CD14-positive monocyte (primary cell): ENCODE data around the gene GAS7. TPM values are rescaled to one million over a fixed set of nuclear protein-coding genes. Genes with fewer than 3 reads are reported as not detected.

Source experiments
- DNase-seq, 3 donors: peaks; one replicate each; pipeline ENCODE4 v3.0.0-alpha.2; 2011 to 2022
- H2AFZ ChIP-seq: 2 replicates; pipeline ENCODE4 v1.6.0; 2012; ENCODE audit warnings: mild to moderate bottlenecking, low read depth, low read length, inconsistent platforms; ENCODE audit not compliant: insufficient read depth, poor library complexity, severe bottlenecking
- H3K27ac ChIP-seq, 2 donors: 1 replicate in 1 of 2; 2 replicates in 1 of 2; pipeline ENCODE4 v1.5.1; 2012 to 2013; ENCODE audit warnings: low read length in 2 of 2, control low read depth in 1 of 2, inconsistent platforms in 1 of 2, low read depth in 1 of 2, mild to moderate bottlenecking in 1 of 2
- H3K27me3 ChIP-seq, 2 donors: one replicate each; pipeline versions ENCODE4 v1.6.0 to v1.6.1; 2011 to 2013; ENCODE audit warnings: low read length in 2 of 2; ENCODE audit not compliant: control insufficient read depth in 2 of 2, insufficient read depth in 2 of 2
- H3K36me3 ChIP-seq, 2 donors: replicated peaks in 1 of 2; 1 replicate in 1 of 2; 2 replicates in 1 of 2; pipeline versions ENCODE4 v1.5.1 to v1.6.1; 2012 to 2013; ENCODE audit warnings: low read length in 2 of 2, control low read depth in 1 of 2, inconsistent platforms in 1 of 2, mild to moderate bottlenecking in 1 of 2; ENCODE audit not compliant: insufficient read depth in 2 of 2, control insufficient read depth in 1 of 2
- H3K4me1 ChIP-seq, 2 donors: 1 replicate in 1 of 2; 2 replicates in 1 of 2; pipeline versions ENCODE4 v1.5.1 to v1.6.1; 2012 to 2013; ENCODE audit warnings: low read length in 2 of 2, control low read depth in 1 of 2, inconsistent platforms in 1 of 2, mild to moderate bottlenecking in 1 of 2, moderate library complexity in 1 of 2; ENCODE audit not compliant: insufficient read depth in 2 of 2, control insufficient read depth in 1 of 2
- H3K4me2 ChIP-seq: replicated peaks from 2 replicates; pipeline ENCODE3; 2012; ENCODE audit warnings: low read length, moderate library complexity, mild to moderate bottlenecking; ENCODE audit not compliant: poor library complexity, severe bottlenecking; ENCODE audit errors: extremely low read depth
- H3K4me3 ChIP-seq, 3 experiments: fragments of 200-600 bp in 1 of 3; sonication (generic) in 1 of 3; replicated peaks in 1 of 3; 1 replicate in 2 of 3; 2 replicates in 1 of 3; pipeline ENCODE4 v1.5.1; 2011 to 2013; ENCODE audit warnings: low read length in 3 of 3, mild to moderate bottlenecking in 3 of 3, control low read depth in 2 of 3, low read depth in 2 of 3, inconsistent platforms in 1 of 3, moderate library complexity in 1 of 3
- H3K79me2 ChIP-seq: 2 replicates; pipeline ENCODE4 v1.6.0; 2012; ENCODE audit warnings: mild to moderate bottlenecking, control low read depth, inconsistent platforms, low read length, moderate library complexity; ENCODE audit not compliant: insufficient read depth
- H3K9ac ChIP-seq: 2 replicates; pipeline ENCODE4 v1.6.0; 2017; ENCODE audit warnings: low read length, mild to moderate bottlenecking; ENCODE audit not compliant: insufficient read depth, poor library complexity, severe bottlenecking
- H3K9me3 ChIP-seq, 2 donors: replicated peaks in 1 of 2; 1 replicate in 1 of 2; 2 replicates in 1 of 2; pipeline versions ENCODE4 v1.5.1 to v1.6.1; 2012 to 2013; ENCODE audit warnings: low read length in 2 of 2, control low read depth in 1 of 2; ENCODE audit not compliant: control insufficient read depth in 1 of 2, insufficient read depth in 1 of 2
- H4K20me1 ChIP-seq: 2 replicates; pipeline ENCODE4 v1.6.0; 2012; ENCODE audit warnings: mild to moderate bottlenecking, low read length, control low read depth, moderate library complexity; ENCODE audit not compliant: insufficient read depth
- H3K27ac Mint-ChIP-seq, 7 donors: one replicate each; pipeline ENCODE4 v1.8.0; 2020; ENCODE audit warnings: mild to moderate bottlenecking in 7 of 7, mixed read lengths in 7 of 7, moderate library complexity in 6 of 7, inconsistent platforms in 2 of 7
- H3K27me3 Mint-ChIP-seq, 3 donors: one replicate each; pipeline ENCODE4 v1.8.0; 2021 to 2022; ENCODE audit warnings: low read depth in 3 of 3, mild to moderate bottlenecking in 3 of 3, mixed read lengths in 3 of 3, moderate library complexity in 3 of 3, inconsistent platforms in 1 of 3
- H3K36me3 Mint-ChIP-seq, 2 donors: one replicate each; pipeline ENCODE4 v1.8.0; 2020; ENCODE audit warnings: mixed read lengths in 2 of 2, inconsistent platforms in 1 of 2, mild to moderate bottlenecking in 1 of 2
- H3K4me1 Mint-ChIP-seq: one replicate; pipeline ENCODE4 v1.8.0; 2020; ENCODE audit warnings: mild to moderate bottlenecking, mixed read lengths
- H3K4me3 Mint-ChIP-seq, 2 donors: one replicate each; pipeline ENCODE4 v1.8.0; 2020; ENCODE audit warnings: mild to moderate bottlenecking in 2 of 2, mixed read lengths in 2 of 2, moderate library complexity in 1 of 2
- H3K9me3 Mint-ChIP-seq, 7 donors: one replicate each; pipeline ENCODE4 v1.8.0; 2020 to 2022; ENCODE audit warnings: mixed read lengths in 7 of 7, mild to moderate bottlenecking in 6 of 7, moderate library complexity in 6 of 7, inconsistent platforms in 2 of 7
- CTCF ChIP-seq: fragments of 200-600 bp; IDR thresholded peaks from one replicate; pipeline ENCODE4 v1.8.0; 2022; ENCODE audit warnings: antibody characterized with exemption, mild to moderate bottlenecking
- WGBS: methylation state at CpG from one replicate; pipeline ENCODE4 v1.1.5; 2013; ENCODE audit warnings: missing lambda C conversion rate; ENCODE audit not compliant: insufficient coverage; 5-methylcytosine and 5-hydroxymethylcytosine counted together
- intact Hi-C, 2 donors: fragments of 100-400 bp; cut with micrococcal nuclease; formaldehyde crosslinking; loops; one replicate each; pipeline versions ENCODE4 v1.15.0 to v1.15.1; 2023
- polyA plus RNA-seq, 3 donors: library from polyadenylated mRNA; depleted of rRNA in 1 of 3; unstranded in 2 of 3; stranded (reverse) in 1 of 3; fragments of 300-500 nt in 2 of 3; fragments of >200 nt in 1 of 3; fragmentation: Illumina TruSeq in 2 of 3; gene quantifications; 1 replicate in 2 of 3; 2 replicates in 1 of 3; pipeline ENCODE4 v1.2.3, GENCODE V29; 2012 to 2021

The GAS7 gene
- polyA plus RNA-seq, 3 donors = 53.1 to 91.9 (median 66.6) TPM

- Mint-ChIP-seq H3K27ac (peak overlapping the region in 1 of 7 donors; percentile 37), H3K4me1 (no peaks in the 10 kb centered on the region), H3K27me3 (no peaks in the 10 kb centered on the region), H3K9me3 (peaks cover 0 to 2% (median 0%) of the 10 kb centered on the region in 7 donors), H3K4me3 (no peak overlapping the region), H3K36me3 (peaks cover 68 to 91% of the 10 kb centered on the region in 2 donors)
- Histone ChIP-seq H3K9ac (no peak overlapping the region), H2AFZ (no peak overlapping the region), H3K36me3 (peaks cover 78 to 93% of the 10 kb centered on the region in 2 donors), H3K4me1 (no peaks in the 10 kb centered on the region), H3K4me3 (no peak overlapping the region), H3K9me3 (no peaks in the 10 kb centered on the region), H3K27ac (no peak overlapping the region), H3K79me2 (no peaks in the 10 kb centered on the region), H3K4me2 (no peak overlapping the region), H4K20me1 (peaks cover 60% of the 10 kb centered on the region), H3K27me3 (no peaks in the 10 kb centered on the region)
- WGBS = 93% methylated on average over 8 of the region's 12 CpGs
- DNase-seq = no peak
- no peak for TF ChIP-seq CTCF
- intact Hi-C loops = no loop called here
Measured at GRCh38 chr17:9931144-9931741, 267.2 kb downstream of the GAS7 start.

- Histone ChIP-seq H3K27ac (no peak overlapping the region), H3K27me3 (no peaks in the 10 kb centered on the region), H3K9me3 (no peaks in the 10 kb centered on the region), H3K4me3 (no peak overlapping the region), H4K20me1 (peaks cover 60% of the 10 kb centered on the region), H3K79me2 (no peaks in the 10 kb centered on the region), H3K9ac (no peak overlapping the region), H2AFZ (no peak overlapping the region), H3K4me2 (no peak overlapping the region), H3K36me3 (peaks cover 78 to 93% of the 10 kb centered on the region in 2 donors), H3K4me1 (no peaks in the 10 kb centered on the region)
- TF ChIP-seq CTCF = no peak
- no peaks in the 10 kb centered on the region for H3K4me1 Mint-ChIP-seq
- WGBS = 94% methylated on average over 3 of the region's 8 CpGs
- H3K9me3 Mint-ChIP-seq = peaks cover 0 to 2% (median 0%) of the 10 kb centered on the region in 7 donors
- no peak overlapping the region for H3K4me3 Mint-ChIP-seq
- H3K27ac Mint-ChIP-seq = no peak overlapping the region
- peaks cover 0 to 1% (median 0%) of the 10 kb centered on the region in 3 donors for H3K27me3 Mint-ChIP-seq
- intact Hi-C loops = no loop called here
- H3K36me3 Mint-ChIP-seq = peaks cover 66 to 90% of the 10 kb centered on the region in 2 donors
- DNase-seq = no peak
Measured at GRCh38 chr17:9929871-9930270, 268.5 kb downstream of the GAS7 start.
